ENCODE results near the gene SDS.

- TF ChIP-seq, protein P1, sequence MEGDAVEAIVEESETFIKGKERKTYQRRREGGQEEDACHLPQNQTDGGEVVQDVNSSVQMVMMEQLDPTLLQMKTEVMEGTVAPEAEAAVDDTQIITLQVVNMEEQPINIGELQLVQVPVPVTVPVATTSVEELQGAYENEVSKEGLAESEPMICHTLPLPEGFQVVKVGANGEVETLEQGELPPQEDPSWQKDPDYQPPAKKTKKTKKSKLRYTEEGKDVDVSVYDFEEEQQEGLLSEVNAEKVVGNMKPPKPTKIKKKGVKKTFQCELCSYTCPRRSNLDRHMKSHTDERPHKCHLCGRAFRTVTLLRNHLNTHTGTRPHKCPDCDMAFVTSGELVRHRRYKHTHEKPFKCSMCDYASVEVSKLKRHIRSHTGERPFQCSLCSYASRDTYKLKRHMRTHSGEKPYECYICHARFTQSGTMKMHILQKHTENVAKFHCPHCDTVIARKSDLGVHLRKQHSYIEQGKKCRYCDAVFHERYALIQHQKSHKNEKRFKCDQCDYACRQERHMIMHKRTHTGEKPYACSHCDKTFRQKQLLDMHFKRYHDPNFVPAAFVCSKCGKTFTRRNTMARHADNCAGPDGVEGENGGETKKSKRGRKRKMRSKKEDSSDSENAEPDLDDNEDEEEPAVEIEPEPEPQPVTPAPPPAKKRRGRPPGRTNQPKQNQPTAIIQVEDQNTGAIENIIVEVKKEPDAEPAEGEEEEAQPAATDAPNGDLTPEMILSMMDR (IDR thresholded peaks at IDR 0.05): no peak
- no peak for TF ChIP-seq POLR2A (IDR thresholded peaks at IDR 0.05)
- no peak for TF ChIP-seq EP300 (IDR thresholded peaks at IDR 0.05)
These were observed 45.6 kb upstream of the SDS start for GRCh38 chr12:113449299-113449698.
